Measurements from ENCODE around the gene MYO1C. TPM values are rescaled to one million over a fixed set of nuclear protein-coding genes. Genes with fewer than 3 reads are reported as not detected.
"Not testable (repeated sequence)": the region's sequence is repeated elsewhere in the genome, so short reads cannot be mapped to it uniquely, and the experiment has no call there.

MYO1C gene, protein sequence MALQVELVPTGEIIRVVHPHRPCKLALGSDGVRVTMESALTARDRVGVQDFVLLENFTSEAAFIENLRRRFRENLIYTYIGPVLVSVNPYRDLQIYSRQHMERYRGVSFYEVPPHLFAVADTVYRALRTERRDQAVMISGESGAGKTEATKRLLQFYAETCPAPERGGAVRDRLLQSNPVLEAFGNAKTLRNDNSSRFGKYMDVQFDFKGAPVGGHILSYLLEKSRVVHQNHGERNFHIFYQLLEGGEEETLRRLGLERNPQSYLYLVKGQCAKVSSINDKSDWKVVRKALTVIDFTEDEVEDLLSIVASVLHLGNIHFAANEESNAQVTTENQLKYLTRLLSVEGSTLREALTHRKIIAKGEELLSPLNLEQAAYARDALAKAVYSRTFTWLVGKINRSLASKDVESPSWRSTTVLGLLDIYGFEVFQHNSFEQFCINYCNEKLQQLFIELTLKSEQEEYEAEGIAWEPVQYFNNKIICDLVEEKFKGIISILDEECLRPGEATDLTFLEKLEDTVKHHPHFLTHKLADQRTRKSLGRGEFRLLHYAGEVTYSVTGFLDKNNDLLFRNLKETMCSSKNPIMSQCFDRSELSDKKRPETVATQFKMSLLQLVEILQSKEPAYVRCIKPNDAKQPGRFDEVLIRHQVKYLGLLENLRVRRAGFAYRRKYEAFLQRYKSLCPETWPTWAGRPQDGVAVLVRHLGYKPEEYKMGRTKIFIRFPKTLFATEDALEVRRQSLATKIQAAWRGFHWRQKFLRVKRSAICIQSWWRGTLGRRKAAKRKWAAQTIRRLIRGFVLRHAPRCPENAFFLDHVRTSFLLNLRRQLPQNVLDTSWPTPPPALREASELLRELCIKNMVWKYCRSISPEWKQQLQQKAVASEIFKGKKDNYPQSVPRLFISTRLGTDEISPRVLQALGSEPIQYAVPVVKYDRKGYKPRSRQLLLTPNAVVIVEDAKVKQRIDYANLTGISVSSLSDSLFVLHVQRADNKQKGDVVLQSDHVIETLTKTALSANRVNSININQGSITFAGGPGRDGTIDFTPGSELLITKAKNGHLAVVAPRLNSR
- total RNA-seq = 113 and 134 TPM in 2 replicates

DNA sequence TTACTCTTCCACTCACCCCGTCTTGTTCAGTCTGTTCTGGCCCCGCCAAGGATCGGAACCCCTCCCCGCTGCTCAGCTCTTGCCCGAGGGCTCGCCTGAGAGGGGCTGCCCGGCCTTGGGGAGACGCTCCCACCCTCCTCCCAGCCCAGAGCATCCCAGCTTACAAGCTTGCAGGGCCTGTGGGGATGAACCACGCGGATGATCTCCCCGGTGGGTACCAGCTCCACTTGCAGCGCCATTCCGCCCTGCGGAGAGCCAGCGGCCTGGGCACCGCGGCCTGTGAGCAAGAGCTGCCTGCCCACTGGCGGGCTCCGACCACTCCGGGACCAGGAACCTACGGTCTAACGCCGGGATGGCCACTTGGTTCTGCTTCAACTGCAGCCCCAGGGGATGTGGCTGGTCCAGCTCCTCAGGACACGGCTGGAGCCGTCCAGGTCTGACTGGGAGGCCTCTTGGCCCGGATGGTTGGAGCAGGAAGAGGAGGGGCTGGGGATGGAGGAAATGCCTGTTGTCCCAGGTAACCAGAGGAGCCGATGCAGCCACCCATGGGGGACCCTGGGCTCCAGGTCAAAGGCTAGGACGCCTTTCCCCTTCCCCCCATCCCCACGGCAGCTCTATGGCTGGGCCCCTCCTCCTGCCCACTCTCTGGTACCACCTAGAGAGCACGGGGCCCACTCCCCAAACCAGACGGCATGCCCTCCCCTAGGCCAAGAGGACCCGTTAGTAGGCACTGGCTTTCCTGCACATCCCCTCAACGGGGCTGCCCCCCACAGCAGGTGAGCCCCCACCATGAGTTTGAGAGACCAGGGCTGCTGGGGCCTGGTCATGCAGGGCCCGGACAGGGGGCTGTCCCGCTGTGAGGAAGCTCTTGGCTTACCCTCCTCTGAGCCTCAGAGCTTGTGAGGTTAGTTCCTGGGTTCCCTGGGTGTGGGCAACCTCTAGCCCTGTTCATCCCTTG is at the start of gene MYO1C:
TSS of gene MYO1C (minus strand) at position 438 of the 958 bp plus-strand sequence. CDS start at position 239, 199 bp downstream.
- peak; percentile 42 to 50 for DNase-seq (ENCODE audit: low read depth in 2 of 2)

- DNase-seq (ENCODE audit: low read depth in 2 of 2) = no peak
Observed at GRCh38 chr17:1541367-1541904, 49.0 kb upstream of the MYO1C start.

DNA sequence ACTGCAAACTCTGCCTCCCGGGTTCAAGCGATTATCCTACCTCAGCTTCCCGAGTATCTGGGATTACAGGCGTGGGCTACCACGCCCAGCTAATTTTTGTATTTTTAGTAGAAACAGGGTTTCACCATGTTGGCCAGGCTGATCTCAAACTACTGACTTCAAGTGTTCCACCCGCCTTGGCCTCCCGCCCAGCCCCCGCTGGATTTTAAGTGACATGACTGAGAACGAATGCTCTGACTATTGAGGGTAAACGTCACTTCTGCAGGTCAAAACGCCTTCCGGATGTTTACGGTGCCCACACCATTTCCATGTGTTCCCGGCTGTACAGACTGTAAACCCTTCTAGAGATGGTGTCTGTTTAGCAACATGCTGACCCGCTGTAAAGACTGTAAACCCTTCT is 47.3 kb upstream of the MYO1C start:
- DNase-seq (ENCODE audit: low read depth in 2 of 2) = no peak

DNA sequence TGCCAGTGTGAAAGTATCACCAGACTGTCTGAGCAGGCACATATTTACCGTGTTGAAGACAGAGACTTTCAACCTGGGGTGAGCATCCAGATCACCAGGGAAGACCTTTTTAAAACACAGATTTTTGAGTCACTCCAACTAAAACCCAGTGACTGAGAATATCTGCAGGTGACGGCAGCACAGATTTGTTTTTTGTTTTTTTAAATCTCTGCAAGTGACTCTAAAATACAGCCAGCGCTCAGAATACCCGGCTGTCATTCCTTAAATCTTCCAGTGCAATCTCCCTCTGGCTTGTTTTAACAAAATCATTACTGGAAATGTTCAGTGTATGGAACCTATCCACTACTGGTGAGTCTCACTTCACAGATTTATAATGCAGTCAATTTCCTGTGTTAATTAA is 43.3 kb upstream of the MYO1C start:
- DNase-seq (ENCODE audit: low read depth in 2 of 2) = no peak

DNA sequence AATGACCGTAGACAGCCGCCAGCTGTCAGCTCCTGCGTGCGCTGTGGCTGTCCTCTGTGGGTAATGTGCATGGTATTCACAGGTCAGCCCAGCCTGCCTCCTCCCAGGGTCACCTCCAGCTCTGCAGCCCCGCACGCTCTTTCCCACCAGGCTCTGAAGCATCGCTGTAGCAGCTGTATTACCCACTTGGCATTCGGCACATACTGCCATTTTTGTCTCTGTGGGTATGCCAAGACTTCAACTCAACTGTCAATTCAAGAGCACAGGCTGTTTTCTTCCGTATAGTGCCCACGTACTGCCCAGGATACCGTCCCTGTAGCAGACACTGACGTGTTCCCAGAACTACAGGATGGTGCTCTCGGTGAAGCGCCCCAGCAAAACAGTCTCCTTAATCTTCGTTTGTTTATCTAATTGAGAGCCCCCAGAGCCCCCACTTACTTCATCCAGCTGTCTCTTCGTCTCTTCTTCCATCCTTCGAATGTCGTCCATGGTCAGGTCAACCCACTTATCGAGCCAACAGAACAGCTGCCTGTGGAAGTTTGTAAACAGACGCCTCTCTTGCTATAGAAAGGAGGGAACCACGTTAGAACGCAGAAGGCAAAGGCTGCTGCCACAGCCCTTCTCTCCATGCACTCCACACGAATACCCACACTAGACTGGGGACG is 41.3 kb upstream of the MYO1C start:
- no peak for DNase-seq (ENCODE audit: low read depth in 2 of 2)

GRCh38 chr17:1532836-1533602 is 40.5 kb upstream of the MYO1C start:
- DNase-seq (ENCODE audit: low read depth in 2 of 2) = peak; percentile 46 to 60

DNA sequence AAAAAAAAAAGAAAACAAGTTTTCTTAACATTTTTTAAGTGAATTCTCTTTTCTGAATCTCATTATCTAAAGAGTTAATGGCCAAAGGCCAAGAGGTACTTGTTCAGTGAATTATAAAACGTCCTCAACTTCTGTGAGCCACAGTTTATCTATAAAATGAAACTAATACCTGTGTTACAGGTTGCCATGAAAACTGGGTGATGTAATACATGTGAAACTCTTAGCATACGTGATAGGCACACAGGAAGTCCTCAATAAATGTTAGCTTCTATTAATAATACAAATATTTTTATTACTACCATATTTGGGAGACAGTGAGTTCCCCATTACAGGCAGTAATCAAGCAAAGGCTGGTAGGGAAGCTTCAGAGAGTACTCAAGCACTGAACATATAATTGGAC is 37.4 kb upstream of the MYO1C start:
- DNase-seq (ENCODE audit: low read depth in 2 of 2) = no peak

DNA sequence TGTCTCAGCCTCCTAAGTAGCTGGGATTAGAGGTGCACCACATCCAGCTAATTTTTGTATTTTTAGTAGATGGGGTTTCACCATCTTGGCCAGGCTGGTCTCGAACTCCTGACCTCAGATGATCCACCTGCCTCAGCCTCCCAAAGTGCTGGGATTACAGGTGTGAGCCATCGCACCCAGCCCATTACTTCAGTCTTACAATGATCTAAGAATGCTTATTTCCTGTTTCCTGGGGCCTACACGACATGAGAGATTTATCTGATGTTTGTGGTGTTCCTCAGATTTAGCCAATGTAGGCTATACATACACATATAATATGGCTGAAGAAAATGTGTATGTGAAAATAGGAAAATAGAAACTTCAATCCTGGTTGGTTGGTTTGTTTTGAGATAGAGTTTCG is 34.4 kb upstream of the MYO1C start:
- DNase-seq (ENCODE audit: low read depth in 2 of 2) = not testable (repeated sequence)

- DNase-seq (ENCODE audit: low read depth in 2 of 2) = no peak
Observed at GRCh38 chr17:1522626-1523025, 30.1 kb upstream of the MYO1C start.

DNA sequence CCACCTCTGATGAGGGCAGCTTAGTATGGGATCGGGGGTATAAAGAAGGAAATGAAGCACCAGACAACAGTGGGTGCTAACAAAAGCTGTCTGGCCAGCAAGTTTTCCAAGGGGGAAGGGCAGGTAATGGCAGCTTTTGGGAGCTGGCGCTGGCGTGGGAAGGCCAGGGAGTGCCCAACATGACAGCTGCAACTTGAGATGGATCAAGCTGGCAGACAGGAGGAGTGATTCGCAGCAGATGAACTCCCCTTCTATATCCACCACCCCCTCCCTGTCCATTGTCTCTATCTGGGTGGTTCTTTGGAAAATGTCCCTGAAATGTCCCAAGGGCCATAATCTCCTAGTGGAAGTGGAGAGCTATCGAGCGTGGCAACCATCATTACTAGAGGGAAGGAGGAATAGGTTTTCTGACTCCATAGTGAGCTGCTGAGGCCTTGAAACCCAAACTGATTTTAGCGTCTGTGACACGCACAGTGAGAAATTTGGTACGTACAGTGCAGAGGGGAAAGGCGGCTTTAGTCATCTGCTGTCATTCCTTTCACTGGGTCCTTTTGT is 28.7 kb upstream of the MYO1C start:
- DNase-seq (ENCODE audit: low read depth in 2 of 2) = no peak

DNA sequence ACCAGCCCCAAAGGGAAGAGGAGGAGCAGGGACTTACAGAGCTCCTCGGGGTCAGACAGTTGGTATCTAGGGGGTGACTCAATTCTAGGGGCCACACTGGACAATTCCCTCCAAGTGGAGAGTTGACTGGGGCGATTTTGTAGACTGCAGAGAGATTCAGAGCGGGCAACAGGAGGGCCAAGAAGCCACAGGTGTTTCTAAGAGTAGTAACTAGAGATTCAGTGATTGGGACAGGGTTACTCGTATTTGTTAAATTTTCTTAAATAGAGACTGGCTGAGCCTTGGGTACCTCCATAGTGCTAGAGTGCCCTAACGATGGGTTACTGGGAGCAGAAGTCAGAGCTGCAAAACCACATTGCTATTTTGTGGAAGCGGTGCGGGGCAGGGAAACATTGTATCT is 27.2 kb upstream of the MYO1C start:
- no peak for DNase-seq (ENCODE audit: low read depth in 2 of 2)

DNA sequence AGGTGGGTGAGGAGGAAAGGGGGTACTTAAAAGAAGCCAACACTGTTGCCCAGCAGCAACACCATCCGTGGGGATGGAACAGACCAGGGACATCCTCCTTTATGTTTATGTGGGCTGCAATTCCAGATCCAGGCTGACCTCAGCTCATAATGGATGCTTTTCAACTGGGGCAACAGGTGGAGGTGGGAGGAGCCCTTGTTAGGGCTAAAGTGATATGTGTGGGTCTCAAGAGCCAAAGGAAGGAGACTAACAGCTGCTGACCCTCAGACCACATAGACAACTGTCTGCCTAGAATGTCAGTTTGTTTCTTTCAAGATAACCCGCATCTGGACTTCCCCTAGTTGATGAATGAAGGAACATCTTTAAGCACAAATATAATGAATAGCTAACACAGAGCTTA is 25.9 kb upstream of the MYO1C start:
- no peak for DNase-seq (ENCODE audit: low read depth in 2 of 2)

- DNase-seq (ENCODE audit: low read depth in 2 of 2) = peak; percentile 98 to 99
Observed at GRCh38 chr17:1516388-1517161, 24.1 kb upstream of the MYO1C start, which contains the start of gene INPP5K. TSS of gene INPP5K (minus strand) at chr17:1516612. CDS start at chr17:1516499, 113 bp downstream.

DNA sequence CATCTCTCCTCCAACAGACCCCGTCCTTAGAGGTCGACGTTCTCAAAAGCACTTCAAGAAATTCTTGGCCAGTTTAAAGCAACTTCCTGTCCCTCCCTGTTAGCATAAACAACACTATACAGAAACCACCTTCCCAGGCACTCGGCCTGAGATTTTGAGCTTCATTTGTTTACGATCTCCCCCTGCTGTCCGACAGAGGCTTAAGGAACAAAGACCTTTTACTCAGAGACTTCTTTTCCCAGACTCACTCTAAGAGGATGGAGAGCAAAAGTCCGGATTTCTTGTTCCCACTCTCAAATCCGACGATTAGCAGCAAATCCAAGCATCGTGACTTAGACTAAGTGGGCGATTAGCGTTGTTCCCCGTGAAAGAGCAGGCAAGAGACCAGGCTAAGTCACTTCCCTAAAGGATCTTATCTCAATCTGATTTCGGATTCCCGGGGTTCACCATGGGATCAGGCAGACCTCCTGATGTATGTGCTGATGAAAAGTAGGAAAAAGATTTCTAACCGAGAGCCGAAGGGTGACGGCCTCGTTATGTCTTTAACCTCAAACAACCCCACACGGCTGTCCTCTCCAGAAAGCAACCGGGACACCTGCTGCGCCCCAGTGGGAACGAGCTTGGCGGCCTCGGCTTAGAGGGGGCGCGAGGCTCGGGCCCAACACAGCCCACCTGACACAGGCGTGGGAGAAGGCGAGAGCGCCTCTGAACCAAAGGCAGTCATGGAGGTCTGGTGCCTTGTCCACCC is 23.3 kb upstream of the MYO1C start:
- peak; percentile 69 to 93 for DNase-seq (ENCODE audit: low read depth in 2 of 2)

DNA sequence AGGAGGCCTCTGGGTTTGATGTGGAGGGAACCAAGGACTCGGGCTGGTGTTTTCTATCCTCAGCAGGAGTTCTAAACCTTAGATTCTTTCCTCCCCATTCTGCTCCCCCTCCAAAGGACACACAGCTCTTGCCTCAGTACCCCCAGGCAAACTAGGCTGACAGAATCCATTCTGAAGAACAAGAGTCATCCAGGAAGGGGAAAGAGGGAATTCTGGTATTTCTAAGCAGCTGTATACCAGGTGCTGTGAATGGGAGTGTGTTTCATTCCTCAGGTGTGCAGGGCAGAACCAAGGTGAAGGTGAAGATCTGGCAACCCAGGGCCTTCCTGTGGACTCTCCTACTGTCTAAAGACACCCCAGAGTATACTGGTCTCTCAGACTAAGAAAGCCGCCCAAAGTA is 19.9 kb upstream of the MYO1C start:
- no peak for DNase-seq (ENCODE audit: low read depth in 2 of 2)

GRCh38 chr17:1511756-1512321 is 19.4 kb upstream of the MYO1C start:
- DNase-seq (ENCODE audit: low read depth in 2 of 2) = peak in 1 of 2 donors; percentile 41

GRCh38 chr17:1511290-1511689 is 18.8 kb upstream of the MYO1C start:
- peak in 1 of 2 donors; percentile 73 for DNase-seq (ENCODE audit: low read depth in 2 of 2)

Measured in lung microvascular endothelial cell (primary cell).